ENCODE results near the gene TSSK3. TPM values are rescaled to one million over a fixed set of nuclear protein-coding genes. Genes with fewer than 3 reads are reported as not detected.

TSSK3 gene
- total and polyA plus RNA-seq, 2 of the 8 experiments (the other 6 are each of a cell fraction or from before 2014, with no cell fraction given): 1.2 TPM

DNA sequence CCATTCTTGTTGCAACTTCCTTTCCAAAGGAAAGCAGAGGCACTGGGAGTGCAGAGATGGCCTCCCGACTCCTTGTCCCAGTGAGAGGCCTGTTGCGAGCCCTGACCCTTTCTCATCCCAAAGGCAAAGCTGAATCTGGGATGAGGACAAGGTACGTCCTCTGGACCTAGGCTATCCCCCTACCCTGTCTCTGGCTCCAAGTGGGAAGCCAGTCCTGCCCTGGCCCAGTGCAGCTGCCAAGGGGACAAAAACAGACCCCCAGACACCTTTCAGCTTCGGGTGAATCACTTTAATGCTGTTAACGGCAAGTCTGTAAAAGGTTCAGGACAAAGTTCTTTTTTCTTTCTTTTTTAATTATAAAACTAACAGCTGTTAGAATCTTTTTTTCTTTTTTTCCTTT lies 2.5 kb downstream of the TSSK3 start:
- no peak for DNase-seq (ENCODE audit: low read depth in 1 of 2, low spot score in 2 of 2)
- H3K9me3 ChIP-seq (ENCODE audit: insufficient read depth in 2 of 2, low read depth in 1 of 2, low read length in 1 of 2): no peaks in the 10 kb centered on the region; a peak in 1 of 4 replicates
- H2BK12ac ChIP-seq (ENCODE audit: low read depth, low read length): no peak overlapping the region
- peaks cover 9% of the 10 kb centered on the region; the same call in 1 of the 2 replicates for H3K23me2 ChIP-seq (ENCODE audit: low read depth, low read length)
- no peak overlapping the region for H2AK5ac ChIP-seq (ENCODE audit: low read depth, low read length)
- no peaks in the 10 kb centered on the region for H3K79me1 ChIP-seq (ENCODE audit: low read depth, low read length)
- no peak overlapping the region for H2AFZ ChIP-seq (ENCODE audit: low read length)
- no peak overlapping the region for H2BK120ac ChIP-seq (replicated peaks; ENCODE audit: low read depth, low read length)
- no peak overlapping the region for H3K18ac ChIP-seq (ENCODE audit: extremely low read depth, low read length)
- no peak overlapping the region for H3K9ac ChIP-seq (replicated peaks in 1 of 4; ENCODE audit: extremely low read depth in 1 of 4, low read depth in 3 of 4, low read length in 3 of 4)
- no peak overlapping the region for H4K91ac ChIP-seq (replicated peaks; ENCODE audit: insufficient read length, low read length)
- 85% methylated on average over 4 of the region's 5 CpGs; no CpG with 5 or more reads in 1 of the 2 experiments for WGBS, 2 experiments (ENCODE audit: extremely low coverage in 1 of 2, insufficient coverage in 1 of 2, insufficient read length in 1 of 2, insufficient replicate concordance in 2 of 2, low coverage in 1 of 2, low lambda C conversion rate in 2 of 2, missing lambda C conversion rate in 1 of 2)
- H3K23ac ChIP-seq (ENCODE audit: insufficient read length): no peak overlapping the region
- no peak overlapping the region for H2BK20ac ChIP-seq (ENCODE audit: low read length)
- H2BK5ac ChIP-seq (ENCODE audit: low read depth, low read length): no peak overlapping the region
- no peak overlapping the region for H3K56ac ChIP-seq (replicated peaks; ENCODE audit: insufficient read length, low read depth, low read length)
- H2BK15ac ChIP-seq (ENCODE audit: low read length): no peak overlapping the region
- no peak for FAIRE-seq
- H4K5ac ChIP-seq (ENCODE audit: insufficient read length, low read depth, low read length): no peak overlapping the region
- no peak overlapping the region for H3K4me2 ChIP-seq (ENCODE audit: insufficient read depth in 1 of 2, low read depth in 2 of 2, low read length in 2 of 2)
- H3K79me2 ChIP-seq (ENCODE audit: control insufficient read depth in 1 of 2, insufficient read depth in 2 of 2, low read length in 2 of 2): no peaks in the 10 kb centered on the region
- ChIA-PET POLR2A (ENCODE audit: partially characterized antibody) (interaction anchor here (0.8 to 6.2 kb wide), 5 partner anchors 10 to 159 kb away, joined by 4 to 39 read pairs (median 6); partner anchors contain the start of genes IQCC and MARCKSL1), CTCF (ENCODE audit: partially characterized antibody) (no interaction called here)
- no peak for TF ChIP-seq SIN3A (conservative IDR thresholded peaks at IDR 0.05 in 1 of 2, IDR thresholded peaks at IDR 0.05 in 1 of 2; ENCODE audit: low read depth in 1 of 2, low read length in 2 of 2)
- TF ChIP-seq GTF2F1 (IDR thresholded peaks at IDR 0.05; ENCODE audit: borderline replicate concordance, low read depth, low read length): no peak
- no peak for TF ChIP-seq RAD21 (IDR thresholded peaks at IDR 0.05 in 1 of 2, conservative IDR thresholded peaks at IDR 0.05 in 1 of 2; ENCODE audit: low read depth in 2 of 2, low read length in 2 of 2)
- no peak for TF ChIP-seq EGR1 (IDR thresholded peaks at IDR 0.05; ENCODE audit: borderline replicate concordance, low read depth, low read length)
- TF ChIP-seq POU5F1 (IDR thresholded peaks at IDR 0.05; ENCODE audit: low read depth, low read length): no peak
- TF ChIP-seq MAX (IDR thresholded peaks at IDR 0.05): no peak
- no peak for TF ChIP-seq SIX5 (IDR thresholded peaks at IDR 0.05; ENCODE audit: low read depth, low read length)
- TF ChIP-seq FOSL1 (IDR thresholded peaks at IDR 0.05; ENCODE audit: insufficient read depth, low read depth, low read length): no peak
- TF ChIP-seq CBX8 (IDR thresholded peaks at IDR 0.05; ENCODE audit: borderline replicate concordance, low read depth, low read length): no peak
- TF ChIP-seq RBBP5 (IDR thresholded peaks at IDR 0.05; ENCODE audit: borderline replicate concordance, low read depth, low read length): no peak
- H3K4me1 ChIP-seq (replicated peaks in 1 of 4; ENCODE audit: control insufficient read depth in 3 of 4, insufficient read depth in 4 of 4, low read length in 3 of 4): peaks cover 0 to 3% (median 1%) of the 10 kb centered on the region in 4 experiments; a peak in 4 of 7 replicates
- H3K4ac ChIP-seq (replicated peaks; ENCODE audit: insufficient read length, low read depth, low read length): no peak overlapping the region
- H3K14ac ChIP-seq (ENCODE audit: insufficient read length): no peak overlapping the region
- no peak overlapping the region for H3K4me3 ChIP-seq (ENCODE audit: extremely low read depth in 1 of 4, insufficient read depth in 2 of 4, low read depth in 3 of 4, low read length in 4 of 4)
- peaks cover 3 to 18% (median 14%) of the 10 kb centered on the region in 4 experiments for H3K27me3 ChIP-seq (replicated peaks in 1 of 4; ENCODE audit: control insufficient read depth in 3 of 4, extremely low read depth in 1 of 4, insufficient read depth in 3 of 4, low read length in 3 of 4)
- peaks cover 5 to 47% (median 23%) of the 10 kb centered on the region in 4 experiments; a peak in 7 of 8 replicates for H3K36me3 ChIP-seq (ENCODE audit: control insufficient read depth in 2 of 4, insufficient read depth in 4 of 4, low read length in 3 of 4)
- H4K8ac ChIP-seq (ENCODE audit: extremely low read depth, insufficient read depth, low read length): no peak overlapping the region
- H4K20me1 ChIP-seq (replicated peaks in 1 of 2; ENCODE audit: control insufficient read depth in 1 of 2, insufficient read depth in 2 of 2, low read length in 2 of 2): peaks cover 2 to 6% of the 10 kb centered on the region in 2 experiments
- H3K27ac ChIP-seq (ENCODE audit: low read depth, low read length): no peak overlapping the region

Measured in H1 (cell line).